Measurements from ENCODE around the gene LRRN3. TPM values are rescaled to one million over a fixed set of nuclear protein-coding genes. Genes with fewer than 3 reads are reported as not detected.

Gene LRRN3
- total and polyA plus RNA-seq, 2 experiments from 2014 or later = 0.40 TPM; not detected in 1

GRCh38 chr7:111108496-111108895 is 17.6 kb downstream of the LRRN3 start (continued):
- TF ChIP-seq EZH2 (IDR thresholded peaks at IDR 0.05; ENCODE audit: low read depth, unreplicated experiment) (no peak), ZNF114 (CRISPR knock-in tag; IDR thresholded peaks at IDR 0.05) (no peak), POLR2AphosphoS5 (IDR thresholded peaks at IDR 0.05; ENCODE audit: low read depth) (no peak), REST (IDR thresholded peaks at IDR 0.05; ENCODE audit: unreplicated experiment) (no peak), JUNB (IDR thresholded peaks at IDR 0.05; ENCODE audit: unreplicated experiment) (no peak), STAT1 (IDR thresholded peaks at IDR 0.05; ENCODE audit: unreplicated experiment) (no peak)

GRCh38 chr7:111112439-111112838 is 21.5 kb downstream of the LRRN3 start:
- H3K9me3 Mint-ChIP-seq = no peaks in the 10 kb centered on the region
- Histone ChIP-seq H3K36me3 (ENCODE audit: insufficient read depth) (no peaks in the 10 kb centered on the region), H3K4me3 (no peak overlapping the region), H3K27me3 (ENCODE audit: insufficient read depth) (no peaks in the 10 kb centered on the region), H3K9me2 (ENCODE audit: insufficient read depth) (no peaks in the 10 kb centered on the region), H3F3A (replicated peaks; ENCODE audit: low read depth) (no peaks in the 10 kb centered on the region), H2AFZ (no peak overlapping the region), H4K20me1 (replicated peaks; ENCODE audit: insufficient read depth) (no peaks in the 10 kb centered on the region), H3K79me2 (replicated peaks; ENCODE audit: insufficient read depth) (no peaks in the 10 kb centered on the region), H3K27ac (ENCODE audit: low read depth) (no peak overlapping the region), H3K4me2 (no peak overlapping the region), H3K4me1 (ENCODE audit: insufficient read depth) (no peaks in the 10 kb centered on the region)
- H3K27me3 Mint-ChIP-seq (ENCODE audit: insufficient read depth, low read depth, poor library complexity) = no peaks in the 10 kb centered on the region
- no peak for DNase-seq (ENCODE audit: low spot score)
- ATAC-seq = no peak
- H3K4me3 Mint-ChIP-seq = no peak overlapping the region
- peaks cover 5% of the 10 kb centered on the region; the same call in 1 of the 3 replicates for H3K4me1 Mint-ChIP-seq
- no peak overlapping the region for H3K27ac Mint-ChIP-seq
- H3K36me3 Mint-ChIP-seq (ENCODE audit: low read depth) = no peaks in the 10 kb centered on the region
- TF ChIP-seq ZNF462 (CRISPR knock-in tag; IDR thresholded peaks at IDR 0.05) = no peak
- no peak for TF ChIP-seq ZNF114 (CRISPR knock-in tag; IDR thresholded peaks at IDR 0.05)
- TF ChIP-seq EZH2 (IDR thresholded peaks at IDR 0.05; ENCODE audit: low read depth, unreplicated experiment) = no peak
- no peak for TF ChIP-seq EZH2phosphoT487 (IDR thresholded peaks at IDR 0.05; ENCODE audit: unreplicated experiment)
- no peak for TF ChIP-seq ETS1 (IDR thresholded peaks at IDR 0.05)
- no peak for TF ChIP-seq POLR2AphosphoS5 (IDR thresholded peaks at IDR 0.05; ENCODE audit: low read depth)
- no peak for TF ChIP-seq JUNB (IDR thresholded peaks at IDR 0.05; ENCODE audit: unreplicated experiment)
- no peak for TF ChIP-seq REST (IDR thresholded peaks at IDR 0.05; ENCODE audit: unreplicated experiment)
- no peak for TF ChIP-seq CREB1 (CRISPR knock-in tag; IDR thresholded peaks at IDR 0.05; ENCODE audit: low read depth)
- no peak for TF ChIP-seq NANOG (IDR thresholded peaks at IDR 0.05; ENCODE audit: borderline replicate concordance)

All from GM23338 (cell line).